ENCODE measurements around the gene PHOSPHO1.
"Not testable (repeated sequence)": the region's sequence is repeated elsewhere in the genome, so short reads cannot be mapped to it uniquely, and the experiment has no call there.

PHOSPHO1 gene

DNA sequence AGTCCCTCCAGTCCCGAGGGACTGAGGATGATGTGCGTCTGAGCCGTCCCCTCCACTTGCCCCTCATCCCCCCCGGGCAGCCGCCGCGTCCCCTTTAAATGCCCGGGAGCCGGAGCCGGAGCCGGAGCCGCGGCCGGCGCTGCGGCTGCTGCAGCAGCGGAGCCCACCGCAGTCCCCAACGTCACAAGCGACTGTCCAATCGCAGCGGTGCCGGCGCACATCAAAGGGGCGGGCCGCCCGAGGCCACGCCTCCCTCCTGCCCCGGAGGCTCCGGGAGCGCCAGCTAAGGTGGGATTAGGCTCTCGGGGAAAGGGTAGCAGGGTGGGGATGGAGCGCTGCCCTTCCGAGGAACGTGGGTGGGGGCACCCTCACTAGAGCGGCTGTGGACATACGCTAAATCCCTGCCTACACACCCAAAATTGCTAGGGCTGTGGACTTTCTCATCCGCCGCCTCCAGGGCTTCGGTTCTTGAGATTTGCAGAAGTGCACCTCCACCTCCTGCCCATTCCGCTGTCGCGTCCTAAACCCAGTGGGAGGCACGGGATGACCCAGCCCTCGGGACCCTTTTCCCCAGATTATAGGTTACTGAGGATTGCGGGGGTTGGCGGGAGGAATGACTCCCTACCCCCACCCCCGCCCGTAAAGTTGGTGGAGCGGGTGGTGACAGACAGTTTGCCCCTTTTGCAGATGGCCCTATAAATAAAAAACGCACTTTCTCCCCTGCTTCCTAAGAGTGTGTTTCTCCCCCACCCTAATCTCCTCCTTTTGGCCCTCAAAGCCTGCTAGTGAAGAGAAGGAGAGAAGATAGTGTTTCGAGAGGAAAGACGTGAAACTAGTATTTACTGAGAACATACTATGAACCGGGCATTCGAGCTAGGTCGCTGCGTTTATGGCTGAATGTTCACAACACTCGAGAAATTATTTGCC, at the start of gene PHOSPHO1:
Gene PHOSPHO1, minus strand, starts transcription at position 152 of the 927 bp plus-strand sequence. CDS start 4,096 bp downstream, outside the sequence.
- peak; percentile 88 for DNase-seq

GRCh38 chr17:49280061-49280460, 49.5 kb upstream of the PHOSPHO1 start:
- no peak for DNase-seq

GRCh38 chr17:49279263-49280015, 48.9 kb upstream of the PHOSPHO1 start:
- DNase-seq = not testable (repeated sequence)

DNA sequence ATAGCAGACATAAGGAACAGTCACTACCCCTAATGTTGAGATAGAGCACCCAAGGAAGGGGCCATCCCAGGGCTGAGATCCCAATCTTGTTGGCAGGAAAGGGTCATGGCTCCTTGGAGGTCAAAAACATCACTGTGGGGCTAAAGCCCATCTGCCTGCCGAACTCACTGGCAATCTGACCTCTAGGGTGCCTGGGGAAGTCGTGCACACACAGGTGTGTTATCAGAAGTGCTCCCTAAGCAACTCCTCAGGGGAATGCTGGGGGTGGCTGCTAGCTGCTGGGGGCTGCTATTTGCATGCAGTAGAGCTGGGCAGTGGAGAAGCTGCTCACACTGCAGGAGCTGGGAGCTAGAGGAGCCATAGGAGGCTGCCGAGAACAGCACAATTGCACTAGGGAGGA, 47.5 kb upstream of the PHOSPHO1 start:
- DNase-seq = no peak

DNA sequence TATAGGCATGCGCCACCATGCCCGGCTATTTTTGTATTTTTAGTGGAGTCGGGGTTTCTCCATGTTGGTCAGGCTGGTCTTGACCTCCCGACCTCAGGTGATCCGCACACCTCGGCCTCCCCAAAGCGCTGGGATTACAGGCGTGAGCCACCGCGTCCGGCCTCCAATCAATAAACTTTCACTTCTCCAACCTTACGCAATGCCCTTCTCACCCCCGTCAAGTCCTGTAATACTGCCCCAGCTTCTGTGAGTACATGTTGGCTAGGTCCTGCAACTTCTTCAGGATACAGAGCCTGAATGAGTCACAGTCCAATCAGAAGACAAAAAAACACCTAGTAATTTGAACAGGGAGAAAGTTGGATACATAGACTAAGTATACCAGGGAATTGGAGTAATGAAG, 47.1 kb upstream of the PHOSPHO1 start:
- DNase-seq = no peak

- DNase-seq = not testable (repeated sequence)
These were observed 45.4 kb upstream of the PHOSPHO1 start for GRCh38 chr17:49275981-49276380.

DNA sequence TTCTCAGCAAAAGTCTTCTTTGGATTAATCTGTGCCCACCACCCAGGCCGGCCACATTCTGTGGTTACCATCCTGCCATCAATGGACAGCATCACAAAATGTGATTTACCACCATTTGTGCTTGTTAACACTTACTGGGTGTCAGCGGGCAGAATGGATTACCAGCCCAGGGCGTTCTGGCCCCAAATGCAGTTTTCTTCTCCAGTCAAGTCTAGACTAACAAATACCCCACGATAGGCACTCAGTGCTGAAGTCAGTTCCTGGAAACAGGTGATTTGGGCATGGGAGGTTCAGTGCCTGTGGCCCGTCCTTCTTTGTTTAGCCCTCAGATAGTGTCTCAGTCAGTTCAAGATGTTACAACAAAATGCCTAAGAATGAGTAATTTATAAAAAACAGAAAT, 38.8 kb upstream of the PHOSPHO1 start:
- DNase-seq = no peak

GRCh38 chr17:49267912-49268311, 37.3 kb upstream of the PHOSPHO1 start:
- DNase-seq = no peak

- no peak for DNase-seq
These were observed 35.6 kb upstream of the PHOSPHO1 start for GRCh38 chr17:49266233-49266632.

- DNase-seq = not testable (repeated sequence)
These were observed 31.0 kb upstream of the PHOSPHO1 start for GRCh38 chr17:49261540-49261939.

- DNase-seq = peak; percentile 11
These were observed 30.3 kb upstream of the PHOSPHO1 start for GRCh38 chr17:49260817-49261291.

DNA sequence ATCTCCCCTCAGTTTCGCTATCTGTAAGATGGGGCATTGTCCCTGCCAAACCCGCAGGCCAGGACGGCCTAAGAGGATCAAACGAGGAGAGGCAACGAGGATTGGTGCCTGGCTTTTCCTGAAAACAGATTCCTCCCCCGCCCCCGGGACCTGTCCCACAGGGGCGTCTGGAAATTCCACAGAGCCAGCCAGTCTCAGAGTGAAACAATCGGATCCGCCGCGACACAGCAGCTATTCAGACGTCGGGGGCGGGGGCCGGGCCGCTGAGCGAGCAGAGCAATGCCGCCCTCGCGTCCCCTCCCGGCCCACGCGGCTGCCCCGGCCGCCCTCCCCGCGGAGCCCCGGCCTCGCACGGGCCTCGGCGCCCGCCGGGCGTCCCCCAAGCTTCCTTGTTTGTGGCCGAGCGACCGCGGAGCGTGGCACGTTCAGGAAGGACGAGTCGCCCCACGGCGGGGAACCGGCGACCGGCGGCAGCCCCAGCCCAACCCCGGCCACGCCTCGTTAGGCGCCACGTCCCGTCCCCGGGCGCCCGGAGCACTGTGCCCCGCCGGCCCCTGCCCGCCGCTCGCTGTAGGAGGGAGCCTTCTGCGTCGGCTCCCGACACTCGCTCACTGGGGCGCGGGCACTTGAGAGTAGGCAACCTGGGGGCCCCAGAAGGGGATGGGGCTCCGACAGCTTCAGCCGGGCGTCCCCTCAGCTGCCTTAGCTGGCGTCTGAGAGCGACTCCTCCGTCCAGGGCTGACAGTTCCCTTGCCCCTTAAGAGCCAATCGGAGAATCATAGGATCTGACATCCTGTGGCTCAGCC, 29.6 kb upstream of the PHOSPHO1 start:
- peak; percentile 59 for DNase-seq

DNA sequence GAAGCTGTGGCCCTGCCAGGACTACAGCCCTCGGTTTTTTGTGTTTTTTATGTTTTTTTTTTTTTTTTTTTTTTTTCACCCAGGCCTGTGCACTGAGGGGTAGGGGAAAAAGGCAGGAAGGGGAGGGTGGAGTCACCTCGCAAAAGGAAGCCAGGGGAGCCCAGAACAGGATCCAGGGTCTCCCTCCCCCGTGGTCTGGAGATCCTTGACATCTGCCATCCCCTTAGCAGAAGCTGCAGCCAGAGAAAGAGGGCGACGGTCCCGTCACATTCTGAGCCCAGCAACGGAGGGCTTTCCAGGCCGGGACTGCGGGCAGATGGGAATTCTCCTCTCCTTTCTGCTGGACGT, 29.1 kb upstream of the PHOSPHO1 start:
- DNase-seq = no peak

DNA sequence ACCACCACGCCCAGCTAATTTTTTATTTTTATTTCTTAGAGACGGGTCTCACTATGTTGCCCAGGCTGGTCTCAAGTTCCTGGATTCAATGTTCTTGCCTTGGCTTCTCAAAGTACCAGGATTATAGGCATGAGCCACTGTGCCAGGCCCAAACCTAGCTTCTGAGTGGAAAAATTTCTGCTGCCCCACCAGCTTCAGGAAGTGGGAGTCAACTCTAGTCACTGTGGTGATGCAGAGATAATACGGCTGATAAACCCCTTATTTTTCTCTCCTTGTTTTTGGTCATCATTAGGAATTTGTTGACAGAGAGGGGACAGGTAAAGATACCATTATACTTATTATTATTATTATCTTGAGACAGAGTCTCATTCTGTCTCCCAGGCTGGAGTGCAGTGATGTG, 27.8 kb upstream of the PHOSPHO1 start:
- no peak for DNase-seq

DNA sequence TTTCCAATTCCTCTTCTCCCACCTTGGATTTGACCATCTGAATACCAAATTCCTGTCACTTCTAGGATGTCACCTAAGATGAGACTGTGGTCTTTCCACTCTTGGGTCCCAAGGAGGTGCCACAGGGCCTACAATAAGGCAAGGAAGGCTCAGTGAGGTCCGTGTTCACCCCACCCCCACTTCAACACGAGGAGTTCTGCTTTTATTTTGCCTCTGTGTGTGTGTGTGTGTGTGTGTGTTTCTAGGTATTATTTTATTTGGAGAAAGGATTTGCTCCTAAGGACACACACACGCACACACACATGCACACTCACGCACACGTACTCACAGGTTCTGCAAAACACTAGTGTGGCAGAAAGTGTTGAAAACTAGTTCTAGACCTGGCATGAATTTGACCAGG, 24.5 kb upstream of the PHOSPHO1 start:
- no peak for DNase-seq

GRCh38 chr17:49254066-49254465, 23.5 kb upstream of the PHOSPHO1 start:
- DNase-seq = no peak

DNA sequence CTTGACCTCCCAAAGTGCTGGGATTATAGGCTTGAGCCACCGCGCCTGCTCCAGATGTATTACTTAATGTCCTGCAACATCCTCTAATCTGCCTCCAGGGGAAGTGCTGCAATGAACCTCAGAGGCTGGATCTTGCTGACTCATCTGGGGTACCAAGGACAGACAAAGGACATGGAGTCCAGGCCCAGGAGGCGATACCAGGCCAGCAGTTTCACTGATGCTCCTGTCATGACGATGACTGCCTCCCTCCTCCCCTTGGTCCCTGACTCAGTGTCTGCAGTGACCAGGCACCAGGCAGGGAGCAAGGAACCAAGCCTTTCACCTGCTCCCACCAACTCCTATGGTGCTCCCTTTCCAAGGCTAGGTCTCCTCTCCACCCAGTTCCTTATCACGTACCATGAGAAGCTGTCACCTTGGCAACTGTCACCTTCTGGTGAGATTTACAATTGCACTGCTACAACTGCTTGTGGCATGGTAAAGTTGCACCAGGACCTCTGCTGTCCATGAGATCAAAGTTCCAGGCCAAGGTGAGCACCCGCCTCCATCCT, 21.6 kb upstream of the PHOSPHO1 start:
- no peak for DNase-seq

DNA sequence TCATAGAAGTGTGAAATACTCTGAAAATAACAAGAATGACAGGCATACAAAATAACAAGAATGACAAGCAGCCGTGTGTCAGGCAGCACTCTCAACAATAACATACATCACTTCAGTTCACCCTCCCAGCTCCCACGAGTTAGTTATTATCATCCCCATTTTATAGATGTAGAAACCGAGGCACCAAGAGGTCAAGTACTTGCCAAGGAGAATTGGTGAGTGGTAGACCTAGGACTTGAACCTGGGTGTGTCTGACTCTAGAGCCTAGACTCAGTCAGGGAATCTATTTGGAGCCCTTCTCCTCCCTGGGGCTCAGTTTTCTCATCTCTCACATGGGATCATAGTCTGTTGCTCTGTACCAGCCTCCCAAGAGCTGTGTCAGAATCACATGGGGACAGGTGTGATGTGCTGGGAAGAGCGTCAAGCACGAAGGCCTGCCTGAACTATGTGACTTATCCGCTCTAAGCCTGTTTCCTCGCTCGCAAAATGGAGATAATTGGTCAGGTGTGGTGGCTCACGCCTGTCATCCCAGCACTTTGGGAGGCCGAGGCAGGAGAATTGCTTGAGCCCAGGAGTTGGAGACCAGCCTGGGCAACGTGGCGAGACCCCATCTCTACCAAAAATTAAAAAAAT, 19.4 kb upstream of the PHOSPHO1 start:
- no peak for DNase-seq

- no peak for DNase-seq
These were observed 18.8 kb upstream of the PHOSPHO1 start for GRCh38 chr17:49249292-49249794.

GRCh38 chr17:49247944-49248343, 17.4 kb upstream of the PHOSPHO1 start:
- DNase-seq = no peak

- DNase-seq = no peak
These were observed 14.3 kb upstream of the PHOSPHO1 start for GRCh38 chr17:49244839-49245238.

- no peak for DNase-seq
These were observed 12.2 kb upstream of the PHOSPHO1 start for GRCh38 chr17:49242813-49243212.
